ENCODE data around the gene CTRB2. TPM values are rescaled to one million over a fixed set of nuclear protein-coding genes. Genes with fewer than 3 reads are reported as not detected.
"Not testable (repeated sequence)": the region's sequence is repeated elsewhere in the genome, so short reads cannot be mapped to it uniquely, and the experiment has no call there.

CTRB2 gene
- total RNA-seq, 1 experiment from 2014 or later, result not detected

DNA sequence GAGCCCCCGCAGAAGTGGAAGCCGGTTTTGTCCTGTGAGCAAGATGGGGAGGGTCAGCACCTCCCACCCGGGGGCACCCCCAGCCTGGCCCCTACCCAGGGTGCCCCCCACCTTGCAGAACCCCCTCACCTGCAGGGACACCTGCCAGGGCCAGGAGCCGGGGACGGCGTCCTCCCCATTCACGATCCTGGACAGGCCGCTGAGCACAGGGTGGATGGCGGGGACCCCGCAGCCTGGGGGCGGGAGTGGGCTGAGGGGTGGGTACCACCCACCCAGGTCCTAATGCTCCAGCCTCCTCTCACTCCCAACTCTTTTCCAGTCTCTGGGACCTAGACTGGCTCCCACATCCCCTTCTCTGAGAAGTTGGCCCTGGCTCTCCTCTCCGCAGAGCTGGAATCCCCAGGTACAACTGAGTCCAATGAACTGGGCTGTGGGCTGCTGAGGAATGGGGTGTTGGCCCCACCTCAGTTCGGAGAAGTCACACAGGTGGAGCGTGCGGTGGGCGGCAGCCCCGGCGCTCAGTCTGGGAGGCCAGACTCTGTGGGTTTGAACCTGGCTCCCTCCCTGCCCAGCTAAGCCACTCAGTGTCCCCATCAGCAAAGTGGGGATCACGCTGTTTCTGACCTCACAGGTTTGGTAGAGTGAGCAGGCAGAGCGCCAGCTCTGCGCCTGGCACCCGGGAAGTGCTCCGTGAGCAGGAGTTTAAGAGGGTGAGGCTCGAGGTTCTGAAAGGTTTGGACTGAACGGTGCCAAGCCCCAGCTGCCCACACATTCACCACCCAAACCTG is 806 bp downstream of the CTRB2 start:
- not testable (repeated sequence) for DNase-seq (ENCODE audit: low spot score)

DNA sequence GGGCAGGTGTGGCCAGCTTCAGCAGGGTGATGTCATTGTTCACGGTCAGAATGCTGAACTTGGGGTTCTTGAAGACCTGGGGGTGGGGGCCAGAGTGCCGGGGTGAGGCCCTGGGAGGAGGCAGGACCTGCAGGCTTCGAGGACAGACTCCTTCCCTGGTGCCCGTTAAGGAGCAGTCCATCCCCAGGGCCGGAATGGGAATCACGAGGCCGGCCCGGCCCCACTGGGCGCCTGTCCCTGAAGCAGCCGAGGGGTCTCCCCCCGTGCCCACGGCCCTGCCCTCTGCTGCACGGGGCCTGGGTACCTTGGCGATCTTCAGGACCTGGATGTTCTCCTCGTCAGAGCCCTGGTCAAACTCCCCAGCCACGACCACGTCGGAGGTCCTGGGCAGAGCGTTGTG is 1.5 kb downstream of the CTRB2 start:
- not testable (repeated sequence) for DNase-seq (ENCODE audit: low spot score)

DNA sequence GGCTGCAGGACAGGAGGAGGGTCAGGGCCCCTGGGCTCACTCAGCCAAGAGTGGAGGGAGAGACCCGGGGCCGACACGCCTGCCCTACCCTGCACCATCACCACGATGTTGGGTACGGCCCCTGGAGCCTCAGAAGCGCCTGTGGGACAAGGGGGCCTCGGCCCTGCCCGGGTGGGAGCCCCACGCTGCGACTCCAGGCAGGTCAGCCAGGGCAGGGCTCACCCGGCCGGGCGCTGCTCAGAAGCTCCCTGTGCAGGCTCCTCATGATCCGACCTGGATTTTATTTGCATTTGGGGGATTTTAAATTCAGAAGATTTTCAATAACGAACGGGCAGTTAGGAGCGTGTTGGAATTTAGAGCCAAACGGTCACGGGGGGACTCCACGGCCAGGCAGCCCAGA is 2.1 kb downstream of the CTRB2 start:
- DNase-seq (ENCODE audit: low spot score), result not testable (repeated sequence)

DNA sequence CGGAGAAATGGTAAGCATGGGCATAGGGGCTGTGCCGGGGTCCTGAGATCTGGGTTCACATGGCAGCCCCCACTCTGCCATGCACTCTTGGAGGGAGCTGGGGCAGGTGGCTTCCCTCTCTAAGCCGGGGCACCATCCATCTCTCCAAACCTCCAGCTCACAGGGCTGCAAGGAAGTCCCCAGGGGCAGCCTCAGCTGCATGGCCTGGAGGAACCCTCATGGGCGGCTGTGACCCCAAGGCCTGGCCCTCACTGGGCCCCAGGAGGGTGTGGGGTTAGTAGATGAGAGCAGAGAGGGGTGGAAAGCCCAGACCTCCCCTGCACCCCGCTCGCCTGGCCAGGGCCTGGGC is 2.6 kb downstream of the CTRB2 start:
- DNase-seq (ENCODE audit: low spot score), result no peak

DNA sequence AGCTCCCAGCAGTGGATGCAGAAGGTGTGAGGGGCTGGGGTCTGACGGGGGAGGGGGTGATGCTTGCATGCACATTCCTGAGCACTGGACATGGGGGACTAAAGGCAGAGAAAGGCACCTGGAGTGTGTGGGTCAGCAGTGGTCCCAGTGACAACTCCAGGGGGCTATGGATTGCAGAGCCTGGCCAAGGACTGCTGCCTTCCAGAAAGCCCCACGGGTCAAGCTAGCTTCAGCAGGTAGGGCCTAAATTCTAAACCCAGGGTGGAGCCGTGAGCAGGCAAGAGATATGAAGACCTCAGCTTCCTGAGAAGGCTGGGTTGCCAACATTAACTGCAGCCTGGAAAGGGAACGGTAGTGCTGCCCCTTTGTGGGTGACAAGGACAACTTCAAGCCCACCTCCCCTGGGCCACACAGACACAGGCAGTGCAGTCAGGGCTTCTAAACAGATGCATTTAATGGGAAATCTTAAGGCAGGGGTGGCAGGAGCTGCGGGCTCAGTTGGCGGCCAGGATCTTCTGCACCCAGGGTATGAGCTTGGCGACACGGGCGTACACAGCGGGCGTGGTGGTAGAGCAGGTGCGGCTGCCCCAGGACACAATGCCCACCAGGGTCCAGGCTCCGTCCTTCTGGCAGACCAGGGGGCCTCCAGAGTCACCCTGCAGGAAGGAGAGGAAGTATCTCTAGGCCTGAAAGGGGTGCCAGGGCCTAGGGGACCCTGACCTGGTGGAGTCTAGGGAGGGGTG is 3.1 kb downstream of the CTRB2 start:
- no peak for DNase-seq (ENCODE audit: low spot score)

DNA sequence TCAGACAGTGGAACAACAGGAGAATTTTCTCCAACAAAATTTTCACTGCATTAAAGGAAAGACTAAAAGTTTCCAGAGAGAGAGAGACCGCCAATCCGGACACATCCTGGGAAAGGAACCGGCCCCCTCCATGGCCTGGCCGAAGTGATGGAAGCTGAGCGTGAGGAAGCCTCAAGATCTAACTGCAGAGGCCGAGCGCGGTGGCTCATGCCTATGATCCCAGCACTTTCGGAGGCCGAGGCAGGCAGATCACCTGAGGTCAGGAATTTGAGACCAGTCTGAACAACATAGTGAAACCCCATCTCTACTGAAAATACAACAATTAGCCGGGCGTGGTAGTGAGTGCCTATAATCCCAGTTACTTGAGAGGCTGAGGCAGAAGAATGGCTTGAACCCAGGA is 3.9 kb downstream of the CTRB2 start:
- DNase-seq (ENCODE audit: low spot score), result no peak

- DNase-seq (ENCODE audit: low spot score), result no peak
Observed at GRCh38 chr16:75202069-75202590, 4.8 kb downstream of the CTRB2 start.

- no peak for DNase-seq (ENCODE audit: low spot score)
Observed at GRCh38 chr16:75198135-75198600, 8.8 kb downstream of the CTRB2 start.

DNA sequence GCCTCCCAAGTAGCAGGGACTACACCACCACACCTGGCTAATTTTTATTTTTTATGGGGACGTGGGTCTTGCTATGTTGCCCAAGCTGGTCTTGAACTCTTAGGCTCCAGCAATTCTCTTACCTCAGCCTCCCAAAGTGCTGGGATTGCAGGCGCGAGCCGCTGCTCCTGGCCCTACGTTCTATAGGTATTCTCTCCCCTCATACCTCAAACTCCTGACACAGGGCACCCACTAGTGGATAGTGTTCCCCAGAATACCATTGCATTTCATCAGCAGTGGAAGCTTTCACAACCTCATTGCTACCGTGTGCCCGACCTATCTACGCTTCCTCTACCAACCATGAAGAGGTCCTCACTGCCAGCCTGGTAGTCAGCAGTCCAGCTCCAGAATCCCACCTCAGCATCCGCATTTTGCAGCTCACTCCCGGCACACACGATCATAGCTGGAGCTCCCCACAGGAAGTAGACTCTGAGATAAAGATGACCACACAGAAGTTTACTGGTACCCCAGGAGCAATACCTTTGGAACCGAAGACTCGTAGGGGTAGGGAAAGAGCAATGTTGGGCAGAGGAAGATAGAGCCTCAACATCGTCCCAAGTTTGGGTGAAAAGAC is 9.3 kb downstream of the CTRB2 start:
- peak; percentile 36 for DNase-seq (ENCODE audit: low spot score)

DNA sequence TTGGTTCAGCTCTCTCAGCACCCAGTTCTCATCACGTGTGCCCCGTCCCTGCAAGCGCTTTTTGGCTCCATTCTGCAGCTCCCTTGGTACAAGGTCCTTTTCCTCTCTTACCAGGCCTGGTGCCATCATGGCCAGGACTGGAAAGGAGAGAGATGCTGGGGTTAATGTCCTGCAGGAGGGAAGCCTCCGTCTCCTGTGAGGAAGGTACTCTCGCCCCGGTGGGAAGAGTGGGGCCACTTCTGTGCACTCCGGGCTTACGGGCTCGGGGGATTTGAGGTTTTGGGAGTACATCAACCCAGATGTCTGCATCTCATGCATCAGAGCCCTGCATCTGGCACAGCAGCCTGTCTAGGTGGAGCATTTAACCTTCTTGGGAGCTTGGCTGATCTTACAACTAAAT is 10.1 kb downstream of the CTRB2 start:
- DNase-seq (ENCODE audit: low spot score), result no peak

GRCh38 chr16:75195811-75196790 is 10.9 kb downstream of the CTRB2 start:
- no peak for DNase-seq (ENCODE audit: low spot score)

DNA sequence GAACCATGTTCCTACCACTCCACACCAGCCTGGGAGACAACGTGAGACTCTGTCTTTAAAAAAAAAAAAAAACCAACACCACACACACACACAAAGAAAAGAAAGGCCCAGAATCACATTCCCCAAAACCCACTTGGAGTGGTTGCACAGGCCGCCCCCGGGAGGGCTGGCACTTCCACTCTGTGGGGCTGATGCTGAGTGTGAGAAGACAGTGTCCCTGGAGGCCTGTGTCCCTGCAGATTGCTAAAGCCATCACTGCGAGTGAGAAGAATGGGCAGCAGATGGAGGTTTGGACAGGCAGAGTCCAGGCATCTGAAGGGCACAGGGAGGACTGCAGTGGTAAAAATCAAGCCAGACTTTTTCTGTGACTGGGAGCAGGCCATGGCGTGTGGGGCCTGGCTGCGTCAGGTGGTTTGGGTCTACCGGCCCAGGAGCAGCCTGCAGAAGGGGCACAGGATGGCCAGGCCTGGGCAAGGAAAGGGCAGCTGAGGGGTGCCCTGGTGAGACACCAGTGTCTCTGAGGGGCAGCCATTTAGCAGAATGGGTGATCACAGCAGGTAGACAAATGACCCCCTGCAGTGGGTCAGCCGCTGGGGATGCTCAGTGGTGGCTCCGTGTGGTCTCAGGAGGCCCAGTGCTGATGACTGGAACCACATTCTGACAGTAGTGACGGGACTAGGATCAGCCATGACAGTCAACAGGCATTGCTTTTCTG is 13.1 kb downstream of the CTRB2 start:
- DNase-seq (ENCODE audit: low spot score), result no peak

DNA sequence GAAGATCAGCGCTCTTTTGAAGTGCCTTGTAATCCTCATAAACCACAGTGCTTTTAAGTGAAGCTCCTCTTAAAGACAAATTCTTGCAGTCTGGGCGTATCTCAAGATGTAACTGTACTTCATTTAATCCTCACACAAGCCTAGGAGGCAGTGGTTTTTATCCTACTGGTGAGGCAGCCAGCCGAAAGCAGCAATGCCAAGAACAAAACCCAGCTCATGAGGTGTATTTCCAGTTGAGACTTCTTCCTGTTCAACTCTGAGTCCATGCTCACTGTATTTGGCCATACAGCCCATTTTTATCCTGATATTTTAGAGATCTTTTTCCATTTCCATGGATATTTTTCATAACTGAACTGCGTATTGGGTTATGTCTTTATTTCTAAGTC is 13.7 kb downstream of the CTRB2 start:
- DNase-seq (ENCODE audit: low spot score), result no peak

DNA sequence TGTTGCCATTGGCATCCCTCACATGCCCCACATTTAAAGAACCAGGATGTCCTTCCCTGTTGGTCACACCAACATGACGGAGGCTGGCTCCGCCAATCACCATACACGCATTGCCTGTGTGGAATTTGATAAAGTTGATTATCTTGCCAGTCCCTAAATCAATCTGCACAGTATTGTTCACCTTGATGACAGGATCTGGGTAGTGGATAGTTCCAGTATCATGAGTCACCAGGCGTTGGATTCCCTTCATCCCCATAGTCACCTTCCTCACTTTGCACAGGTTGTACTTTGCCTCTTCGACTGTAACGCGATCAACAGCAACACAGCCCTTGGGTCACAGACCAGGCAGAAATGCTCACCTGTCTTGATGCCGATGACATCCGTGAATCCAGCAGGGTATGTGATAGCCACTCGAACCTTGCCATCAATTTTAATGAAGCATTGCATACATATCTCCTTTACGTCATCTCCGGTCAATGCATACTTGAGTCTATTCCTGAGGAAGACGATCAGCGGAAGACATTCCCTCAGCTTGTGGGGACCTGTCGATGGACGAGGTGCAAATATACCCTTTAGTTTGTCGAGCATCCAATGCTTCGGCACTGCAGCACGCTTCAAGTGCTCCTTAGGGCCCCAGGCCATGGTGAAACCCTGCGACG is 14.2 kb downstream of the CTRB2 start:
- DNase-seq (ENCODE audit: low spot score), result no peak

- no peak for DNase-seq (ENCODE audit: low spot score)
Observed at GRCh38 chr16:75189638-75190245, 17.2 kb downstream of the CTRB2 start.

- DNase-seq (ENCODE audit: low spot score), result no peak
Observed at GRCh38 chr16:75188832-75189477, 18.0 kb downstream of the CTRB2 start.

DNA sequence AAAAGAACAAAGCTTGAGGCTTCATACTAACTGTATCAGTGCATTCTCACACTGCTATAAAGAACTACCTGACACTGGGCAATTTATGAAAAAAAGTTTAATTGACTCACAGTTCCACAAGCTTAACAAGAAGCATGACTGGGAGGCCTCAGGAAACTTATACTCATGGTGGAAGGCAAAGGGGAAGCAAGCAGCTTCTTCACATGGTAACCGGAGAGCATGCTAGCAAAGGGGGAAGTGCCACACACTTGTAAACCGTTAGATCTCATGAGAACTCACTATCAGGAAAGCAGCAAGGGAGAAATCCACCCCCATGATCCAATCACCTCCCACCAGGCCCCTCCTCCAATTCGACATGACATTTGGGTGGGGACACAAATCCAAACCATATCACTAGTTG is 25.3 kb downstream of the CTRB2 start:
- DNase-seq (ENCODE audit: low spot score), result no peak

DNA sequence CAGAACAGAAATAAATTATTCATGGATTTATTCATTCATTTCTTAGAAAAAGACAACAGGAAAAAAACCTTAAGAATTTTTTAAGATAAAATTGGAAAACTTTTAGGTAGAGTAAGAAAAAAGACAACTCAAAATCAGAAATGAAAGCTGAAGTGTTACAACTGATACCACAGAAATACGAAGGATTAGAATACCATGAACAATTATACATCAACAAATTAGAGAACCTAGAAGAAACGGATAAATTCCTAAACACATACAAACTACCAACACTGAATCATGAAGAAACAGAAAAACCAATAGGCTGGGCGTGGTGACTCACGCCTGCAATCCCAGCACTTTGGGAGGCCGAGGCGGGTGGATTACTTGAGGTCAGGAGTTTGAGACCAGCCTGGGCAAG is 27.8 kb downstream of the CTRB2 start:
- DNase-seq (ENCODE audit: low spot score), result no peak

- DNase-seq (ENCODE audit: low spot score), result no peak
Observed at GRCh38 chr16:75176926-75177325, 30.0 kb downstream of the CTRB2 start.

Measured in H4 (cell line).